HG02884 (cell line): ENCODE measurements around the gene PSD2.

Source experiments
- ATAC-seq: cut with Tn5 transposase; IDR thresholded peaks from one replicate; pipeline ENCODE4 v1.9.1; 2021; ENCODE audit warnings: mild to moderate bottlenecking, moderate library complexity; ENCODE audit not compliant: unreplicated experiment

The PSD2 gene

DNA sequence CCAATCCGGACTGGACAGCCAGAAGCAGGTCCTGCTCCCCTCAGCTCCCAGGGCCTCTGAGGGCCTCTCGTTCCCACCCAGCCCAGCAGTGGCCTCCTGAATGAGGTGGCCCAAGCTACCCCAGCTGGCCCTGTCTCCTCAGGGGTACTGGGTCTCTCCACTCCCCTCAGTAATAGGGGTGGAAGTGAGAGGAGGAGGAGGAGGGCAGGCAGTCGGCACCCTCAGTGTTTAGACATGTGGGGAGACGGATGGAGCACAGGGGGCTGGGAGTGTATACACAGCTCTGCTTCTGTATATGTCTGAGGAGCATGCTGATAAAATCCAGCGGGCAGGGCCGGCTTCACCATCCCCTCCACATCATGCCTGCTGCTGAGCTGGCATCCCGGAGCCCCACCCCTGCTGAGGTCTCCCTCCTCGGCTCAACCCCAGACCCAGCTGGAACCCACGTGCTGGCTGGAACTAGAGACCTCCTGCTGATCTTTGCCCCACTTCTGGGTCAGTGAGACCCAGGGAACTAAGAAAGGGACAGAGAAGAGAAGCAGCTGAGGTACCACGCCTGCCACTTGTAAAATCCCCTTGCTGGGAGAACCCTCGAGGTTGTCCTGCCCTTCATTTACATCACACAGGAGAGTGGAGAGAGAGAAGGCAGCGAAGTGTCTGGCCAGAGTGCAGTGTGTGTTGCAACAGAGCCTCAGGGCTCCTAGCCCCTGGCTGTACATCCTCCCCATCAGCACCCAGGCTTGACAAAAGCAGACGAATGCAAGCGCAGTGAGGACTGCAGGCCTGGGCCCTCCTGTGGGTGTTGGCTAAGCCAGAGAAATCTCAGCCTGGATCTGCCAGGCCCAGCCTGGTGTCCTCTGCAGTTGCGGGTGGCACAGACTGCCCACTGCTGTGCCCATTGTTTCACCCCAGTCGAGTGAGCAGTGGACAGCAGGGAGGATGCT lies 77.5 kb downstream of the PSD2 start:
- no peak for ATAC-seq

DNA sequence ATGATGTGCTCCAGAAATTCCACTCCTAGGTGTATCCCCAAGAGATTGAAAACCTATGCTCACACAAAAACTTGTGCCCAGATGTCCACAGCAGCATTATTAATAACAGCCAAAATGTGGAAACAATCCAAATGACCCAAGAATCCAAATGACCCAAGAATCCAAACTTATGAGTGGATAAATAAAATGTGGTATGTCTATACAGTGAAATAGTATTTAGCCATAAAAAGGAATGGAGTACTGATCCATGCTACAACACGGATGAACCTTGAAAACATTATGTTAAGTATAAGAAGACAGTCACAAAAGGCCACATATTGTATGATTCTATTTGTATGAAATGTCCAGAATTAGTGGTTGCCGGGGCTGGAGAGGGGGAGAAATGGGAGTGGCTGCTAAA lies 80.3 kb downstream of the PSD2 start:
- no peak for ATAC-seq

DNA sequence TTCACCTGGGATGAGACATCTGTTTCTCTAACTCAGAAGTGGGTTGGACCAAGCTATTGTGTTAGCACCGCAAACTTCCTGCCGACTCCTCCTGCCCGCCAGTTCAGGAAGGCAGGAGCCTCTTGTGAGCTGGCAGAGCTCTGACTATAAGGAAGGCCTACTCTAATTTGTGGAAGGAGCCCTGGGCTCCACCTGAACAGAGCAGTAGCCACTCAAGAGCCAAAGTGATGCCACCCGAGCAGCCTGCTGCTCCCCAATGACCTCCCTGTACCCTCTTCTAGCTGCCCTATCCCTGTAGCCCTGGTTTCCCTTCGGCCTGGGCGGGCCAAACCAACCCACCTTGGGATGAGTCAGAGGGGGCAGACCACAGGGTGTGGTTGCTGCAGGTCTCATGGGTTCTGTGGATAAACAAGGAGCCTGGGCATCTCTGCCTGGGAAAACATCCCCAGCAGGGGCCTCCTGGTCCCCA lies 81.6 kb downstream of the PSD2 start:
- no peak for ATAC-seq

DNA sequence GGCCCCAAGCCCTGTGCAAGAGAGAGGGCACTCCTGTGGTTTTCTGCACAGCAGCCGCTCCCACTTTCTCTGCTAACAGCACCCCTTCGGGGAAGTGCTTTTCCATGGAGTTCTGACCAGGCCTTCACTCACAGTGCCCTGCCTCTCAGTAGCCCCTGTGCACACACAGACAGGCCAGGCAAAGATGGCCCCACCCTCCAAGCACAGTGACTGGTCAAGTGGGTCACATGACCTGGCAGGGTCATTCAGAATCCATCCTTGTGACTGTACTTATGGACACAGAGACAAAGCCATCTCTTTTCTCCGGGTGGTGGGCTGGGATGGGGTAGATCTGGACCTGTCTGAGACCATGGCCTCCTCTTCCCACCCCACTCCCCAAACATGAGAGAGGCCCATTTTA lies 82.5 kb downstream of the PSD2 start:
- ATAC-seq, result no peak

DNA sequence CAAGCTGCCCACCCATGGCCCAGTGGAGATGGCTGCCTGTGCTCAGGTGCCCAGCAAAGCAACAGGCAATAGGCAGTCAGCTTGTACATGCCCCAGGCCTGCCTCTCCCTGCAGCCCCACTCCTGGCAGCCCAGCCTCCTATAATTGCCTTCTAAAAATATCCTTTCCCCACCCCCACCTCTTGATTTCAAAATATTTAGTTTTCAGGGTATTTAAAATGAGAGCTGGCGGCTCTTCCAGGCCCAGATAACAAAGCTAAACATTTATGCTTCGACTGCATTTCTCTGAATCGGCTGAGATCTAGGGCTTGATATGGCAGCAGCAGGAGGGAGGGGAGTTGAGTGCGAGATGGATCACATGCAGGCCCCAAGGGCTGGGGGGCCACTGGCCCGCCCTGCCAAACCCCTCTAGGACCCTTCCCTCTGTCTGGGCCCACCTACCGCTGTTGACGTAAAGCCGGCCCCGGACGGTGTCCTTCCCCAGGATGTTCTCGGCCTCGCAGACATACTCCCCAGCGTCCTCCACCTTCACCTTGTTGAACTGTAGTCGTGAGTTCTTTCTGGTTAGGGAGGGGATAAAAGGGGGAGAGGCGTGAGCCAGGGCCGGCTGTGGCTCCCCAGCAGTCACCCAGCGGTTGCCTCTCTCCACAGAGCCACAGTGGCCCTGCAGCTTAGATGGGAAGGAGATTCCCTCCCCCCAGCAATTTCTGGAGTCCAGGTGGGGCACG lies 85.0 kb downstream of the PSD2 start:
- ATAC-seq, result no peak

DNA sequence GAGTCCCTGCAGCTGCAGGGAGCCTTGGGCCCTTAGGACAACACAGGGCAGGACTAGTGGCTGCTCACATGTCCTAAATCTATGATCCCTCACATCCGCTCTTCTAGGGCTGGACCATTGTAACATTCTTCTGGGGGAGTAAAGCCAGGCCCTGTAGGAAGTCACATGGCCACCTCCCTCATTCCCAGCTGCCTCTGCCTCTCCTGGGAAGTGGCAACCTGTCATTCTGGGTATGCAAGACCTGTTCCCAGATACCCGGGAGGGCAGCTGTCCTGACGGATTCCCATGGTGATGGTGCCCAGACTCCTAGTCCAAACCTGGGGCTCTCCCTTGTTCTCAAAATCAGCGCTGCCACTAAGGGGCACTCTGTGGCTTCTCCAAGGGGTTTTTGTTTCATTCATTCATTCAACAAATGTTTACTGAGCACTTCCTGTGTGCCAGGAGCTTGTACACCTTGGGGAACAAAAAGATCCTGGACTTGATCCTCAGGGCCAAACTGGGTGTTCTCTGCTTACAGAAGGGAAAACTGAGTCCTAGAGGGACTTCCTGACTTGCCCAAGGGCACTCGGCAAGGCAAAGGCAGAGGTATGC lies 85.6 kb downstream of the PSD2 start:
- no peak for ATAC-seq

DNA sequence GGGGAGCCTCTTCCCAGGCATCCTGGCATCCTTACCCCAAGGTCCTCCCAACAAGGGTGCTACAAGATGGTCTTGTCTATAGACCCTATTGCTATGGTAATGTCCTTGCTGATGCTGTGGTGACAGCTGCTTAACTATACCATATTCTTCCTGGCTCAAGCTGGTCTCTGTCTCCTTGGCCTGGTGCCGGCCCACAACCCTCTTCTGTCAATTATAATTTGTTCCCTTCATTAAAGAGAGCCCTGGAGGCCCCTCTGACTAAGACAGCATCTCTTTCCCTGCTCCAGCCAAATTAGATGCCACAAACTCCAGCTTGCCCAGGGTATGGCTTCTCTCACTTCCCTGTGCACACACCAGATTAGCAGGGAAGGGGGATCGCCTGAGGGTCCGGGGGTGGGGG lies 86.7 kb downstream of the PSD2 start:
- ATAC-seq, result no peak

DNA sequence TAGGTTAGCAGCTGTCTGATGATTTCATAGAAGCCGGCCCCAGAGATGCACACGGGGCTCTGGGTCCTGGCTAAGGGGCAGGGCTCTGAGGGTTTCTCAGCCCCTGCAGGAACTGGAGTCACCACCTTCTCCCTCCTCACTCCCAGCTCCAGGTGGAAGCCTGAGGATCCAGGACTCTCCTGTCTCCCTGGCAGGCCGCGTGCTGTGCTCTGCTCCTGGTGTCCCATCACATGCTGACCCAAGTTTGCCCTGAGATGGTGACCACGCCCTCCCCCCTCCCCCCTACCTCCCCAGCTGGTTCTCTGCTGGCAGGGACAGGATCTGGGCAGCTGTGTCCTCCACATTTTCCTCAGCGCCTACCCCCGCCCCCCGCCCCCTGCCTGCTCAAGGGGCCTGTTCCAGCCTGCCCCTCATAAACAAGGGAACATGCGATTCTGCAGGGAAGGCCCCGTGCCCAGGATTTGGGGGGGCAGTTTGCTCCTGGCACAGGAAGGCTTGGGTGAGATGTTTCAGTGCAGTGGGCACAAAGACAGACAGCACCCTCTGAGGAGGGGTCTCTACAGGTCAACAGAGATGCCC lies 87.4 kb downstream of the PSD2 start:
- ATAC-seq, result no peak

GRCh38 chr5:139884144-139884543 lies 88.5 kb downstream of the PSD2 start:
- no peak for ATAC-seq

DNA sequence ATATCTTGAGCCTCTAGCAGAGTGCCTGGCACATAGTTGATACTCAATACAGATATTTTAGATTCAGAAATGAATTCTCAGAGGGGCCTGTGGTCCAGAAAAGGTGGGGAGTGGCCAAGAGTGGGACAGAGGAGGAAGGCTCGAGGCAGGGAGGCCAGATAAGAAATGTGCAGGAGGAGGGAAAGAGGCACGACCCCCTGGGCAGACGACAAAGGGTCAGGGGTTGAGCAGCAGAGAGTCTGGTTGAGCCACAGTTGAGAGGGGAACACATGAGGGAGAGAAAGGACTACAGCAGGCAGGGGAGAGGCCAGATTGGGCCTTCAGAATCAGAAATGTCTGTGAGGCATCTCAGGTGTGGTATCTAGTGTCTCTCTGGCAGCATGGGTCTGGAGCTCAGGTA lies 89.1 kb downstream of the PSD2 start:
- ATAC-seq, result no peak

- no peak for ATAC-seq
Measured at GRCh38 chr5:139885172-139885856, 89.7 kb downstream of the PSD2 start.

GRCh38 chr5:139885857-139886208 lies 90.2 kb downstream of the PSD2 start:
- no peak for ATAC-seq

DNA sequence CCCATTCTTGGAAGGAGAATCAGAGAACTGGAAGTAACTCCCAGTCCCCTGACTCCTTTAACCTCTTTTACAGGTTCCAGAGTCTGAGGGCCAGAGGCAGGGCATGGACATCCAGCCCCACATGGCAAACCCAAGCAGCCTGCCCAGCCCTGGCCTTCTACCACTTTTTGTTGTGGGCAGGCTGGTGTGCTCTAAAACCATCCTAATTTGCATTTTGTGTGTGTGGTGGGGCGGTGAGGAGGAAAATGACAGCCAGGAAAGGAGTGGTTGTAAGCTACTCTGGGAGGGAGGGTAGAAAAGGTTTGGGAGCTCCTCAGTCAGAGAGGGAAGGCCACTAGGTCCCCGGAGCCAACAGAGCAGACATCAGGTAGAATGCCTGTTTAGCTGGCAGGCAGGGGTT lies 90.6 kb downstream of the PSD2 start:
- ATAC-seq, result no peak

- no peak for ATAC-seq
Measured at GRCh38 chr5:139888370-139888769, 92.8 kb downstream of the PSD2 start.

- no peak for ATAC-seq
Measured at GRCh38 chr5:139889410-139889809, 93.8 kb downstream of the PSD2 start.

- no peak for ATAC-seq
Measured at GRCh38 chr5:139893873-139894272, 98.3 kb downstream of the PSD2 start.
